ENCODE measurements around the gene COX4I1. TPM values are rescaled to one million over a fixed set of nuclear protein-coding genes. Genes with fewer than 3 reads are reported as not detected.

The COX4I1 gene
- total RNA-seq, 4 donors from 2014 or later: 516 to 726 (median 632) TPM

GRCh38 chr16:85781156-85781555 is 18.3 kb upstream of the COX4I1 start:
- Histone ChIP-seq H3K36me3 (peaks cover 25 to 26% of the 10 kb centered on the region in 2 donors), H3K9me3 (no peaks in the 10 kb centered on the region), H3K27me3 (no peaks in the 10 kb centered on the region), H3K4me1 (peaks cover 6 to 10% of the 10 kb centered on the region in 2 donors), H3K27ac (no peak overlapping the region), H3K4me3 (replicated peaks in 1 of 3) (no peak overlapping the region)
- no peak for TF ChIP-seq CTCF (IDR thresholded peaks at IDR 0.05)
- no peak for TF ChIP-seq POLR2A (IDR thresholded peaks at IDR 0.05)
- intact Hi-C loops (cut with DNase I): no loop called here
- no peak for DNase-seq
- 88 to 98% methylated on average over 10 of the region's 10 CpGs for WGBS, 2 donors

DNA sequence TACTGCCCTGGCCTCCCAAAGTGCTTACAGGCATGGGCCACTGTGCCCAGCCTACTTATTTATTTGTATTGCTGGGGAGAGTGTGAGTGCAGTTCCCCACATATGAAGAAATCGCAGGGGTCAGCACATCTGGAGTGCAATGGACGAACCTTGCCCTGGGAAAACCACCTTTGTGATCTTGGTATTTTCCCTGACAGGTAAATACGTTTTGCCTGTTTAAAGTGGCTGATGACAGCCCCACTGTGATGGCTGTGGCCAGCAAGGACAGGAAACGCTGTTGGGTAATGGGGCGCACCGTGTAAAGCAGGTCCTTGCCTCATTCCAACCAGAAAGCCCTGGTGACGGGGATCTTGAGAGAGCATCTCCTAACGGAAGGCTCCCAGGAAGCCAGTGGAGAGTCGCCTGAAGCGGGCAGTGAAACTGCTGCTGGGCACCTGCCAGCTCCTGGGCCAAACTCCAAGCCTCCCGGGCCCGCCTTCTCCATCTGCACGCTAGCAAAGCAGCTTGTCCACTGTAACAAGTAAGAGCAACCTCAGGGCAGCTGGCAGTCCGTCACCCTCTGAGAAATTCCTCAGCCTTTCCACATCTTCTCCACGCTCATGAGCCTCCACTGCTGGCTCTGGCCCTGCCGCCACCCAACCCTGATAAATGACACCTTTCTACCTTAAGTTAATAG is 17.7 kb upstream of the COX4I1 start:
- peak; percentile 92 to 95 for DNase-seq
- TF ChIP-seq POLR2A (IDR thresholded peaks at IDR 0.05) (no peak), CTCF (IDR thresholded peaks at IDR 0.05) (no peak)
- no peaks in the 10 kb centered on the region for H3K9me3 ChIP-seq
- H3K4me3 ChIP-seq (replicated peaks in 1 of 3): no peak overlapping the region
- H3K27me3 ChIP-seq: no peaks in the 10 kb centered on the region
- intact Hi-C loops (cut with DNase I): no loop called here
- H3K27ac ChIP-seq: peak overlapping the region in 2 of 3 donors; percentile 34 to 60
- WGBS, 2 donors: 39 to 50% methylated on average over 13 of the region's 16 CpGs
- peaks cover 6 to 10% of the 10 kb centered on the region in 2 donors for H3K4me1 ChIP-seq
- peaks cover 26 to 27% of the 10 kb centered on the region in 2 donors for H3K36me3 ChIP-seq

DNA sequence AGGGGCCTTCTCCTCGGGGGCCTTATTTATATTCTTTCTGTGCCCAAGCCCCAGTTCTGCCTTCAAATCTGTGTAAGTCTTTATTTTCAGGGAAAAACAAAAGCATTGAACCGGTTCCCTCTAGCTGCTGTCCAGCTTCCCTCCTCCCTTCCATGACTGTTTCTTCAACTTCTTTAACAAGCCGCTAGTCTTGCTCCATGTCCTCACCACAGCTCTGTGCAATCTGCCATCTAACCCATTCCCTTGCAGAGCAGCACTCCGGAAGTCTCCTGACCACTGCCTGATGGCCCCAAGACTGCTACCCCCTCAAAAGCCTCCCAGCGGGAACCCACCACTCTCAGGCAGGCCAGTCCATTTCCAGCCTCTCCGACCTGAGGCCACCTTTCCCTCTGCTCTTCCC is 17.0 kb upstream of the COX4I1 start:
- Histone ChIP-seq H3K27me3 (no peaks in the 10 kb centered on the region), H3K27ac (peak overlapping the region in 2 of 3 donors; percentile 34 to 60), H3K4me1 (peaks cover 6 to 10% of the 10 kb centered on the region in 2 donors), H3K4me3 (replicated peaks in 1 of 3) (no peak overlapping the region), H3K36me3 (peaks cover 31 to 32% of the 10 kb centered on the region in 2 donors), H3K9me3 (no peaks in the 10 kb centered on the region)
- intact Hi-C loops (cut with DNase I): no loop called here
- TF ChIP-seq POLR2A (IDR thresholded peaks at IDR 0.05) (no peak), CTCF (IDR thresholded peaks at IDR 0.05) (no peak)
- WGBS, 2 donors: 67 to 76% methylated on average over 6 of the region's 6 CpGs
- no peak for DNase-seq

DNA sequence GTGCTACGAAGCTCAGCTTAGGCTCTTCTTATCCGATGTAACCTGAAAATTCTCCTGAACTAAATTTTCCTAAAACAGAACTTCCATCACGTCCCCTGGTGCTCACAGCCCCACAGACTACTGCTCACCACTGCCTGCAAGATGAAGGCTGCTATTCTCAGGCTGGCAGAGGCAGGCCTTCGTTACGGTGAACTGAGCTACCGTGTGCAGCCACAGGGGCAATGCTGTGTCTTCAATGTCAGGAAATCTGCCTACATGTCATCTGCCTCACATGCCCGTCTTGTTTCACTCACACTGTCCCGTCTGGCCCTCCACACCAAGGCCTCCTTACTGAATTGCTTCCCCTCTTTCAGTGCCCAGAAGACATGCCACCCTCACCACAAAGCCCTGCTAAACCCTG is 16.1 kb upstream of the COX4I1 start:
- peaks cover 6 to 10% of the 10 kb centered on the region in 2 donors for H3K4me1 ChIP-seq
- H3K27me3 ChIP-seq: no peaks in the 10 kb centered on the region
- no peak overlapping the region for H3K27ac ChIP-seq
- H3K36me3 ChIP-seq: peaks cover 33 to 35% of the 10 kb centered on the region in 2 donors
- intact Hi-C loops (cut with DNase I): no loop called here
- 94 to 97% methylated on average over 8 of the region's 8 CpGs for WGBS, 2 donors
- TF ChIP-seq CTCF (IDR thresholded peaks at IDR 0.05) (no peak), POLR2A (IDR thresholded peaks at IDR 0.05) (no peak)
- H3K4me3 ChIP-seq (replicated peaks in 1 of 3): no peak overlapping the region
- no peak for DNase-seq
- H3K9me3 ChIP-seq: no peaks in the 10 kb centered on the region

DNA sequence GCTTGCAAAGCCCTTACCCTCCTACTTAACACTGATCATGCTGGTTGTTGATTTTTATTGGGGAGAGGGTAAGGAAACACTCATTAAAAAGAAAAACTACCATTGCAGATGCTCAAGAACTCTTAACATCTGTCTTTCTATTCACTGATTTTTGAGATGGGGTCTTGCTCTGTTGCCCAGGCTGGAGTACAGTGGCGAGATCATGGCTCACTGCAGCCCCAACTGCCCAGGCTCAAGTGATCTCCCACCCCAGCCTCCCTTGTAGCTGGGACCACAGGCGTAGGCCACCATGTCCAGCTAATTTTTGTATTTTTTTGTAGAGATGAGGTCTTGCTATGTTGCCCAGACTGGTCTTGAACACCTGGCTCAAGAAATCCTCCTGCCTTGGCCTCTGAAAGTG is 14.7 kb upstream of the COX4I1 start:
- Histone ChIP-seq H3K9me3 (no peaks in the 10 kb centered on the region), H3K36me3 (peaks cover 25 to 30% of the 10 kb centered on the region in 2 donors), H3K27ac (no peak overlapping the region), H3K27me3 (no peaks in the 10 kb centered on the region), H3K4me1 (peaks cover 6 to 10% of the 10 kb centered on the region in 2 donors), H3K4me3 (replicated peaks in 1 of 3) (no peak overlapping the region)
- intact Hi-C loops (cut with DNase I): no loop called here
- no peak for DNase-seq
- 91 to 100% methylated on average over 2 of the region's 2 CpGs for WGBS, 2 donors
- TF ChIP-seq CTCF (IDR thresholded peaks at IDR 0.05) (no peak), POLR2A (IDR thresholded peaks at IDR 0.05) (no peak)

Measured in thyroid gland (tissue), 4 donors.